KMS-11 (cell line): ENCODE data around the gene ZBED1.

Source experiments
- H2AFZ ChIP-seq: fragments of 200-600 bp; sonication (generic); 2 replicates; pipeline ENCODE4 v1.6.1; 2016; ENCODE audit warnings: antibody characterized with exemption, mixed run types, low read depth
- H3K27ac ChIP-seq: fragments of 200-600 bp; sonication (generic); 2 replicates; pipeline ENCODE4 v1.6.1; 2016; ENCODE audit warnings: mild to moderate bottlenecking, mixed run types
- H3K27me3 ChIP-seq: fragments of 200-600 bp; sonication (generic); 2 replicates; pipeline ENCODE4 v1.6.1; 2017; ENCODE audit warnings: mild to moderate bottlenecking, low read depth, mixed run types, moderate library complexity; ENCODE audit not compliant: insufficient read depth
- H3K36me3 ChIP-seq: fragments of 200-600 bp; sonication (generic); 2 replicates; pipeline ENCODE4 v1.6.1; 2017; ENCODE audit warnings: mild to moderate bottlenecking, mixed run types; ENCODE audit not compliant: insufficient read depth
- H3K4me1 ChIP-seq: fragments of 200-600 bp; sonication (generic); 2 replicates; pipeline ENCODE4 v1.6.1; 2016; ENCODE audit warnings: mild to moderate bottlenecking, low read depth, mixed run types; ENCODE audit not compliant: poor library complexity, severe bottlenecking
- H3K4me2 ChIP-seq: fragments of 200-600 bp; sonication (generic); 2 replicates; pipeline ENCODE4 v1.7.0; 2016; ENCODE audit warnings: mild to moderate bottlenecking, mixed run types
- H3K4me3 ChIP-seq: fragments of 200-600 bp; sonication (generic); IDR thresholded peaks from 2 replicates; pipeline ENCODE4 v1.6.1; 2017; ENCODE audit warnings: low read depth, low read length, mixed read lengths; ENCODE audit not compliant: insufficient read depth
- H3K79me2 ChIP-seq: fragments of 200-600 bp; sonication (generic); 2 replicates; pipeline ENCODE4 v1.6.1; 2016; ENCODE audit warnings: low read depth, mixed run types; ENCODE audit not compliant: insufficient read depth
- H3K9ac ChIP-seq: fragments of 200-600 bp; sonication (generic); 2 replicates; pipeline ENCODE4 v1.6.1; 2016; ENCODE audit warnings: mild to moderate bottlenecking, mixed run types
- H4K20me1 ChIP-seq: fragments of 200-600 bp; sonication (generic); 2 replicates; pipeline ENCODE4 v1.6.1; 2016; ENCODE audit warnings: mild to moderate bottlenecking, mixed run types; ENCODE audit not compliant: insufficient read depth
- TF ChIP-seq, protein P1 (sequence below): fragments of 200-600 bp; sonication (generic); conservative IDR thresholded peaks from 2 replicates; pipeline ENCODE4 v1.6.1; 2017; ENCODE audit warnings: low read depth, mild to moderate bottlenecking, antibody characterized with exemption, low read length, moderate library complexity, mixed read lengths

The ZBED1 gene

DNA sequence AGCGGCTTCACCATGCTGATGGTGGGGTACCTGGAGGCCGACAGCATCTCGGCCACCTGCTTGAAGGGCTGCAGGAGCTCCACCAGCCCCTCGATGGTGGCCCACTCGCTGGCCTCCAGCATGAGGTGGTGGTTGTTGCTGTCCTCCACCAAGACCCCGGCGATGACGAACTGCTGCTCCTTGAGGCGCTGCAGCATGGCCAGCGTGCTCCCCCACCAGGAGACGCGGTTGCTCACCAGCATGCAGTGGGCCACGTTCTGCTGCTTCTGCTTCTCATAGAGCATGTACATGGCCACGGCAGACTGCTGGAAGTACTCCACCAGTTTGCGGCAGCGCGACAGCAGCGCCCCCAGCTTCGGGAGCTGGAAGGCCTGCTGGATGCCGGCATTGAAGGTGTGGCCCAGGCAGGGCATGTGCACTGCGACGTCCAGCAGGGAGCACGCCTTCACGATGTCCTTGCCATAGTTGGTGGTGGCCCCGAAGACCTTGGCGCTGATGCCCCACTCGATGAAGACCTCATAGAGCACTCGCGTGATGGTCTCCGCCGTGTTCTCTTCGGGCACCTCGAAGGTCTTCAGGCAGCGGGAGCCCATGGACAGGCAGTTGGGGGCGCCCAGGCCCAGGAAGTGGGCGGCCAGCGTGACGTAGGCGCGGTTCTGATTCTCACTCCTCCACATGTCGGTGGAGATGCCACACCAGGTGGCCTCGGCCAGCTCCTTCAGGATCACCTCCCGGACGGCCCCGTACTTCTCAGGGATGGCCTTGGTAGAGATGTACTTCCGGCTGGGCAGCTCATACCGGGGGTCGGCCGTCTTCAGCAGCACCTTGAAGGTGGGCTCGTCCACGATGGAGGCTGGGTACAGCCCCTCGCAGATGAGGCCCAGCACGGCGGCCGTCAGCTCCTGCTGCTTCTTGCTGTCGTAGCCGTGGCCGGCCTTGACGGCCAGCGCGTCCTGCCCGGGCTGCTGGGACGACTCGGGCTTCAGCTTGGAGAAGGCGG is 11.0 kb downstream of the ZBED1 start:
- Histone ChIP-seq H3K36me3 (no peaks in the 10 kb centered on the region), H3K4me2 (no peak overlapping the region), H2AFZ (no peak overlapping the region), H3K4me1 (no peaks in the 10 kb centered on the region), H4K20me1 (no peaks in the 10 kb centered on the region), H3K4me3 (no peak overlapping the region), H3K9ac (no peak overlapping the region), H3K27ac (no peak overlapping the region), H3K27me3 (no peaks in the 10 kb centered on the region), H3K79me2 (no peaks in the 10 kb centered on the region)
- TF ChIP-seq, protein P1, sequence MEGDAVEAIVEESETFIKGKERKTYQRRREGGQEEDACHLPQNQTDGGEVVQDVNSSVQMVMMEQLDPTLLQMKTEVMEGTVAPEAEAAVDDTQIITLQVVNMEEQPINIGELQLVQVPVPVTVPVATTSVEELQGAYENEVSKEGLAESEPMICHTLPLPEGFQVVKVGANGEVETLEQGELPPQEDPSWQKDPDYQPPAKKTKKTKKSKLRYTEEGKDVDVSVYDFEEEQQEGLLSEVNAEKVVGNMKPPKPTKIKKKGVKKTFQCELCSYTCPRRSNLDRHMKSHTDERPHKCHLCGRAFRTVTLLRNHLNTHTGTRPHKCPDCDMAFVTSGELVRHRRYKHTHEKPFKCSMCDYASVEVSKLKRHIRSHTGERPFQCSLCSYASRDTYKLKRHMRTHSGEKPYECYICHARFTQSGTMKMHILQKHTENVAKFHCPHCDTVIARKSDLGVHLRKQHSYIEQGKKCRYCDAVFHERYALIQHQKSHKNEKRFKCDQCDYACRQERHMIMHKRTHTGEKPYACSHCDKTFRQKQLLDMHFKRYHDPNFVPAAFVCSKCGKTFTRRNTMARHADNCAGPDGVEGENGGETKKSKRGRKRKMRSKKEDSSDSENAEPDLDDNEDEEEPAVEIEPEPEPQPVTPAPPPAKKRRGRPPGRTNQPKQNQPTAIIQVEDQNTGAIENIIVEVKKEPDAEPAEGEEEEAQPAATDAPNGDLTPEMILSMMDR: no peak

DNA sequence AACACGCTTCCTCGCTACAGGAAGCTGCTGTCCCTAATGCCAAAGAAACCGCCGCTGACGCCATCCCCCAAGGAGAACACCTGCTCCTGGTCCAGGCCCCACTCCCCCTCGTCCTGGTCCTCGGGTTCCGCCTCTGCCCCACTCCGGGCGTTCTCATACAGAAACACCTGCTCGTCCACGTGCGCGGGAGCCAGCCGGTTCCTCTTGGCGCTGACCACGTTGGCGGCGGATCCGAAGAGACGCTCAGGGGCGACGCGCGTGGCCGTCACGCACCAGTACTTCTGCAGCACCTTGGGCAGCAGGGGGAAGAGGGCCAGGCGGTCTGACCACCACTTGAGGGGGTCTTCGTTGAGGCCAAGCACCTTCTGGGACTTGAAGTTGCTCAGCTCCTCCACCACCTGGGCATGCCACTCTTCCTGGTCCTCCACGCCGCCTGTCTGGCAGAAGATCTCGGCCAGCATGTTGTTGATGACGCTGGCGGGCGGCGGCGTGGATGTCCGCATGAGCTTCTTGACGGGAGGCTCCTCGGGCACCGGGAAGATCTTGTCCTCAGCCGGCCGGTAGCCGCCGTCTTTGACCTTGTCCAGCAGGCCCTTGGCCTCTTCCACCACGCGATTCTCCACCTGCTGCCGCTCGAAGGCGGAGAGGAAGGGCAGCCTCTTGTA is 12.0 kb downstream of the ZBED1 start:
- H3K79me2 ChIP-seq: no peaks in the 10 kb centered on the region
- no peaks in the 10 kb centered on the region for H3K4me1 ChIP-seq
- no peaks in the 10 kb centered on the region for H4K20me1 ChIP-seq
- no peak overlapping the region for H3K27ac ChIP-seq
- no peaks in the 10 kb centered on the region for H3K36me3 ChIP-seq
- H2AFZ ChIP-seq: no peak overlapping the region
- no peak overlapping the region for H3K9ac ChIP-seq
- H3K27me3 ChIP-seq: no peaks in the 10 kb centered on the region
- no peak overlapping the region for H3K4me2 ChIP-seq
- TF ChIP-seq, protein P1: no peak
- no peak overlapping the region for H3K4me3 ChIP-seq

DNA sequence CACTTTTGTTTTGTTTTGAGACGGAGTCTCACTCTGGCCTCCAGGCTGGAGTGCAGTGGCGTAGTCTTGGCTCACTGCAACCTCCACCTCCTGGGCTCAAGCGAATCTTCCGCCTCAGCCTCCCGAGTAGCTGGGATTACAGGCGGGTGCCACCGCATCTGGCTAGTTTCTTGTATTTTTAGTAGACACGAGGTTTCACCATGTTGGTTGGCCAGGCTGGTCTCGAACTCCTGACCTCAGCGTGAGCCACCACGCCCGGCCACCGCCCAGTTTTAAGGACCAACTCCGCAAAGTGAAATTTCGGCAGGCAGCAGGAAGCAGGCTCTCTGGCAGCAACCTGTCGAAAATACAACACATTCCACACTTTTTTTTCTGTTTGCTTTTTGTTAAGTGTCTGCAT is 13.4 kb downstream of the ZBED1 start:
- no peaks in the 10 kb centered on the region for H3K27me3 ChIP-seq
- H3K4me1 ChIP-seq: no peaks in the 10 kb centered on the region
- no peaks in the 10 kb centered on the region for H4K20me1 ChIP-seq
- no peak overlapping the region for H3K27ac ChIP-seq
- H3K4me2 ChIP-seq: no peak overlapping the region
- no peaks in the 10 kb centered on the region for H3K79me2 ChIP-seq
- no peaks in the 10 kb centered on the region for H3K36me3 ChIP-seq
- no peak overlapping the region for H2AFZ ChIP-seq
- H3K4me3 ChIP-seq: no peak overlapping the region
- H3K9ac ChIP-seq: no peak overlapping the region
- TF ChIP-seq, protein P1: no peak

DNA sequence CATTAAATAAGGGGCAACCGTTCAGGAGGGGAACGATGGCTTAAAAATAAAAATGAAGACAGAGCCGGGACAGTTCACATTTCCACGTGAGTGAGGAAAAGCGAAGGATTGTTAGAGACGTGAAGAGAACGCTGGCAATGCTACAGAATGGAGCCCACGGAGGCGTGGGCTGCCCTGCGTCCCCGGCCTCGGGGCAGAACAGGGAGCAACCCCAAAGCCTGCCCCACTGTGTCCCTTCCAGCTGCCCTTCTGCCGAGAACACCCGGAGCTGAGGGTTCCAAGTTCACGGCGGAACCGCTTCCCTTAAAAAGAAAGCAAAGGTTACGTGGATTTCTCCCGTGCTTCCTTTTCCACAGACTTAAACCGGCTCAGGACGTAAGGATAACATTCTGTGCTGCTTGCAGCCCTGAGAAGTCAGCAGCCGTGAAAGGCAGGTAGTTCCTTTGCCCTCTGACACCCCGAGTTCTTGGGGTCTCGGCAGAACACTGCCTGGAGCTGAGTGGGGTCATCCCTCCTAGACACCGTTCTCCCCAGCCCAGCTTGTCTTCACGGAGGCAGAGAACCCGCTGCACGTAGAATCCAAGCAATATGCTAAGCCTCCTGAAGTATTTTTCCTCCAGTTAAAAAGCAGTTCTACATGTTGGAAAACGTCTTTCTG is 14.2 kb downstream of the ZBED1 start:
- H3K4me2 ChIP-seq: no peak overlapping the region
- TF ChIP-seq, protein P1: no peak
- H3K4me3 ChIP-seq: no peak overlapping the region
- no peak overlapping the region for H2AFZ ChIP-seq
- no peaks in the 10 kb centered on the region for H3K4me1 ChIP-seq
- H3K27ac ChIP-seq: no peak overlapping the region
- H3K79me2 ChIP-seq: no peaks in the 10 kb centered on the region
- no peak overlapping the region for H3K9ac ChIP-seq
- H3K36me3 ChIP-seq: no peaks in the 10 kb centered on the region
- H3K27me3 ChIP-seq: no peaks in the 10 kb centered on the region
- no peaks in the 10 kb centered on the region for H4K20me1 ChIP-seq
